PC-9 (cell line): ENCODE data around the gene URGCP.

Experiments used
- EZH2 ChIP-seq: fragments of 200-600 bp; sonication (generic); IDR thresholded peaks from 2 replicates; pipeline ENCODE4 v1.8.0; 2017; ENCODE audit warnings: antibody characterized with exemption, low read depth
- TF ChIP-seq, protein P1 (sequence below): fragments of 200-600 bp; sonication (generic); conservative IDR thresholded peaks from 2 replicates; pipeline ENCODE4 v1.6.1; 2017; ENCODE audit warnings: mixed run types, antibody characterized with exemption, mild to moderate bottlenecking, moderate library complexity

GRCh38 chr7:43943417-43944187 is 37.2 kb upstream of the URGCP start:
- TF ChIP-seq, protein P1, sequence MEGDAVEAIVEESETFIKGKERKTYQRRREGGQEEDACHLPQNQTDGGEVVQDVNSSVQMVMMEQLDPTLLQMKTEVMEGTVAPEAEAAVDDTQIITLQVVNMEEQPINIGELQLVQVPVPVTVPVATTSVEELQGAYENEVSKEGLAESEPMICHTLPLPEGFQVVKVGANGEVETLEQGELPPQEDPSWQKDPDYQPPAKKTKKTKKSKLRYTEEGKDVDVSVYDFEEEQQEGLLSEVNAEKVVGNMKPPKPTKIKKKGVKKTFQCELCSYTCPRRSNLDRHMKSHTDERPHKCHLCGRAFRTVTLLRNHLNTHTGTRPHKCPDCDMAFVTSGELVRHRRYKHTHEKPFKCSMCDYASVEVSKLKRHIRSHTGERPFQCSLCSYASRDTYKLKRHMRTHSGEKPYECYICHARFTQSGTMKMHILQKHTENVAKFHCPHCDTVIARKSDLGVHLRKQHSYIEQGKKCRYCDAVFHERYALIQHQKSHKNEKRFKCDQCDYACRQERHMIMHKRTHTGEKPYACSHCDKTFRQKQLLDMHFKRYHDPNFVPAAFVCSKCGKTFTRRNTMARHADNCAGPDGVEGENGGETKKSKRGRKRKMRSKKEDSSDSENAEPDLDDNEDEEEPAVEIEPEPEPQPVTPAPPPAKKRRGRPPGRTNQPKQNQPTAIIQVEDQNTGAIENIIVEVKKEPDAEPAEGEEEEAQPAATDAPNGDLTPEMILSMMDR, result no peak
- no peak for TF ChIP-seq EZH2
